KMS-11 (cell line): ENCODE results near the gene PEG3.

Source experiments
- H2AFZ ChIP-seq: fragments of 200-600 bp; sonication (generic); 2 replicates; pipeline ENCODE4 v1.6.1; 2016; ENCODE audit warnings: antibody characterized with exemption, mixed run types, low read depth
- H3K27ac ChIP-seq: fragments of 200-600 bp; sonication (generic); 2 replicates; pipeline ENCODE4 v1.6.1; 2016; ENCODE audit warnings: mild to moderate bottlenecking, mixed run types
- H3K27me3 ChIP-seq: fragments of 200-600 bp; sonication (generic); 2 replicates; pipeline ENCODE4 v1.6.1; 2017; ENCODE audit warnings: mild to moderate bottlenecking, low read depth, mixed run types, moderate library complexity; ENCODE audit not compliant: insufficient read depth
- H3K36me3 ChIP-seq: fragments of 200-600 bp; sonication (generic); 2 replicates; pipeline ENCODE4 v1.6.1; 2017; ENCODE audit warnings: mild to moderate bottlenecking, mixed run types; ENCODE audit not compliant: insufficient read depth
- H3K4me1 ChIP-seq: fragments of 200-600 bp; sonication (generic); 2 replicates; pipeline ENCODE4 v1.6.1; 2016; ENCODE audit warnings: mild to moderate bottlenecking, low read depth, mixed run types; ENCODE audit not compliant: poor library complexity, severe bottlenecking
- H3K4me2 ChIP-seq: fragments of 200-600 bp; sonication (generic); 2 replicates; pipeline ENCODE4 v1.7.0; 2016; ENCODE audit warnings: mild to moderate bottlenecking, mixed run types
- H3K4me3 ChIP-seq: fragments of 200-600 bp; sonication (generic); IDR thresholded peaks from 2 replicates; pipeline ENCODE4 v1.6.1; 2017; ENCODE audit warnings: low read depth, low read length, mixed read lengths; ENCODE audit not compliant: insufficient read depth
- H3K79me2 ChIP-seq: fragments of 200-600 bp; sonication (generic); 2 replicates; pipeline ENCODE4 v1.6.1; 2016; ENCODE audit warnings: low read depth, mixed run types; ENCODE audit not compliant: insufficient read depth
- H3K9ac ChIP-seq: fragments of 200-600 bp; sonication (generic); 2 replicates; pipeline ENCODE4 v1.6.1; 2016; ENCODE audit warnings: mild to moderate bottlenecking, mixed run types
- H4K20me1 ChIP-seq: fragments of 200-600 bp; sonication (generic); 2 replicates; pipeline ENCODE4 v1.6.1; 2016; ENCODE audit warnings: mild to moderate bottlenecking, mixed run types; ENCODE audit not compliant: insufficient read depth
- CTCF ChIP-seq: fragments of 200-600 bp; sonication (generic); conservative IDR thresholded peaks from 2 replicates; pipeline ENCODE4 v1.6.1; 2017; ENCODE audit warnings: low read depth, mild to moderate bottlenecking, antibody characterized with exemption, low read length, moderate library complexity, mixed read lengths

Gene PEG3

GRCh38 chr19:56836059-56836458 lies 4.5 kb downstream of the PEG3 start:
- Histone ChIP-seq H3K79me2 (no peaks in the 10 kb centered on the region), H3K4me2 (no peak overlapping the region), H4K20me1 (no peaks in the 10 kb centered on the region), H3K36me3 (no peaks in the 10 kb centered on the region), H2AFZ (no peak overlapping the region), H3K27me3 (no peaks in the 10 kb centered on the region), H3K9ac (no peak overlapping the region), H3K4me3 (no peak overlapping the region), H3K4me1 (peaks cover 5% of the 10 kb centered on the region), H3K27ac (no peak overlapping the region)
- TF ChIP-seq CTCF, result no peak

- H3K4me3 ChIP-seq, result no peak overlapping the region
- H2AFZ ChIP-seq, result no peak overlapping the region
- TF ChIP-seq CTCF, result no peak
- no peak overlapping the region for H3K27ac ChIP-seq
- no peak overlapping the region for H3K9ac ChIP-seq
- H3K36me3 ChIP-seq, result no peaks in the 10 kb centered on the region
- no peaks in the 10 kb centered on the region for H3K79me2 ChIP-seq
- peaks cover 5% of the 10 kb centered on the region for H3K4me1 ChIP-seq
- no peak overlapping the region for H3K4me2 ChIP-seq
- no peaks in the 10 kb centered on the region for H4K20me1 ChIP-seq
- no peaks in the 10 kb centered on the region for H3K27me3 ChIP-seq
These were observed 5.1 kb downstream of the PEG3 start for GRCh38 chr19:56835401-56835800.

- Histone ChIP-seq H3K4me2 (no peak overlapping the region), H3K36me3 (no peaks in the 10 kb centered on the region), H3K9ac (no peak overlapping the region), H3K4me3 (no peak overlapping the region), H3K4me1 (peaks cover 5% of the 10 kb centered on the region), H3K27me3 (no peaks in the 10 kb centered on the region), H3K27ac (no peak overlapping the region), H3K79me2 (no peaks in the 10 kb centered on the region), H2AFZ (no peak overlapping the region), H4K20me1 (no peaks in the 10 kb centered on the region)
- TF ChIP-seq CTCF, result no peak
These were observed 5.8 kb downstream of the PEG3 start for GRCh38 chr19:56834564-56835375.

GRCh38 chr19:56832352-56832928 lies 8.1 kb downstream of the PEG3 start:
- Histone ChIP-seq H3K9ac (no peak overlapping the region), H3K27me3 (no peaks in the 10 kb centered on the region), H3K4me3 (no peak overlapping the region), H3K4me2 (no peak overlapping the region), H3K27ac (no peak overlapping the region), H2AFZ (no peak overlapping the region), H4K20me1 (no peaks in the 10 kb centered on the region), H3K4me1 (peaks cover 5% of the 10 kb centered on the region), H3K79me2 (no peaks in the 10 kb centered on the region), H3K36me3 (no peaks in the 10 kb centered on the region)
- no peak for TF ChIP-seq CTCF
